ENCODE data around the gene GADD45GIP1. TPM values are rescaled to one million over a fixed set of nuclear protein-coding genes. Genes with fewer than 3 reads are reported as not detected.
A peak's percentile ranks its signal among the peaks of the same experiment; 100 is the strongest.
"Not testable (repeated sequence)": the region's sequence is repeated elsewhere in the genome, so short reads cannot be mapped to it uniquely, and the experiment has no call there.

GADD45GIP1 gene
- total RNA-seq, 2 donors from 2014 or later = 15.9 to 16.4 TPM

GRCh38 chr19:12915860-12916259, 41.2 kb downstream of the GADD45GIP1 start:
- DNase-seq; H3K9me3 Mint-ChIP-seq; ATAC-seq (replicated peaks in 1 of 2); H3K27me3 Mint-ChIP-seq (ENCODE audit: low read depth); H3K4me3 Mint-ChIP-seq; H3K36me3 Mint-ChIP-seq (ENCODE audit: insufficient read depth in 2 of 2): not testable (repeated sequence)
- H3K27ac Mint-ChIP-seq = peak overlapping the region; percentile 24
- peaks cover 40% of the 10 kb centered on the region for H3K4me1 Mint-ChIP-seq (ENCODE audit: low read depth)

- Mint-ChIP-seq H3K9me3 (no peaks in the 10 kb centered on the region), H3K27me3 (ENCODE audit: low read depth) (no peaks in the 10 kb centered on the region), H3K27ac (peak overlapping the region; percentile 94), H3K4me3 (peak overlapping the region; percentile 50 to 54), H3K36me3 (ENCODE audit: insufficient read depth in 2 of 2) (peaks cover 0 to under 1% of the 10 kb centered on the region in 2 donors), H3K4me1 (ENCODE audit: low read depth) (peaks cover 38% of the 10 kb centered on the region)
- peak; percentile 51 to 59 for DNase-seq
- ATAC-seq (replicated peaks in 1 of 2) = peak; percentile 71 to 77
Observed at GRCh38 chr19:12913851-12914690, 43.0 kb downstream of the GADD45GIP1 start.

- H3K27me3 Mint-ChIP-seq (ENCODE audit: low read depth) = no peaks in the 10 kb centered on the region
- no peak for DNase-seq
- peak overlapping the region; percentile 79 for H3K27ac Mint-ChIP-seq
- H3K4me1 Mint-ChIP-seq (ENCODE audit: low read depth) = peaks cover 36% of the 10 kb centered on the region
- H3K36me3 Mint-ChIP-seq (ENCODE audit: insufficient read depth in 2 of 2) = no peaks in the 10 kb centered on the region
- no peaks in the 10 kb centered on the region for H3K9me3 Mint-ChIP-seq
- no peak overlapping the region for H3K4me3 Mint-ChIP-seq
- ATAC-seq (replicated peaks in 1 of 2) = no peak
Observed at GRCh38 chr19:12913011-12913561, 43.9 kb downstream of the GADD45GIP1 start.

- Mint-ChIP-seq H3K27me3 (ENCODE audit: low read depth) (no peaks in the 10 kb centered on the region), H3K36me3 (ENCODE audit: insufficient read depth in 2 of 2) (no peaks in the 10 kb centered on the region), H3K9me3 (no peaks in the 10 kb centered on the region), H3K4me3 (no peak overlapping the region), H3K27ac (peak overlapping the region; percentile 79), H3K4me1 (ENCODE audit: low read depth) (peaks cover 36% of the 10 kb centered on the region)
- ATAC-seq (replicated peaks in 1 of 2) (no peak), DNase-seq (no peak)
Observed at GRCh38 chr19:12912571-12912970, 44.5 kb downstream of the GADD45GIP1 start.

GRCh38 chr19:12907166-12907565, 49.9 kb downstream of the GADD45GIP1 start:
- H3K9me3 Mint-ChIP-seq = no peaks in the 10 kb centered on the region
- ATAC-seq (replicated peaks in 1 of 2) = no peak
- no peak overlapping the region for H3K4me3 Mint-ChIP-seq
- DNase-seq = no peak
- H3K27ac Mint-ChIP-seq = no peak overlapping the region
- H3K36me3 Mint-ChIP-seq (ENCODE audit: insufficient read depth in 2 of 2) = no peaks in the 10 kb centered on the region
- no peaks in the 10 kb centered on the region for H3K27me3 Mint-ChIP-seq (ENCODE audit: low read depth)
- peaks cover 10% of the 10 kb centered on the region for H3K4me1 Mint-ChIP-seq (ENCODE audit: low read depth)

Other genes starting within 250 kb of the GADD45GIP1 start
- 10 to 100 TPM; 62.6 to 73.2 TPM for gene TNPO2, start 233.3 kb downstream of the GADD45GIP1 start, total RNA-seq
- gene TRIR, start 222.5 kb downstream of the GADD45GIP1 start, total RNA-seq = 100 to 1,000 TPM; 131 to 134 TPM
- gene GET3, start 219.7 kb downstream of the GADD45GIP1 start, total RNA-seq = 10 to 100 TPM; 42.6 to 43.7 TPM
- gene BEST2, start 205.4 kb downstream of the GADD45GIP1 start, total RNA-seq = not detected
- 10 to 100 TPM; 38.8 to 41.0 TPM for gene HOOK2, start 181.7 kb downstream of the GADD45GIP1 start, total RNA-seq
- gene JUNB, start 165.7 kb downstream of the GADD45GIP1 start, total RNA-seq = 100 to 1,000 TPM; 574 to 618 TPM
- gene PRDX2, start 155.4 kb downstream of the GADD45GIP1 start, total RNA-seq = 100 to 1,000 TPM; 202 to 223 TPM
- 10 to 100 TPM; 23.7 to 27.1 TPM for gene THSD8, start 155.2 kb downstream of the GADD45GIP1 start, total RNA-seq
- gene RNASEH2A, start 150.6 kb downstream of the GADD45GIP1 start, total RNA-seq = 10 to 100 TPM; 29.6 to 31.1 TPM
- gene RTBDN, start 122.6 kb downstream of the GADD45GIP1 start, total RNA-seq = not detected
- 1 to 10 TPM; 5.8 to 6.0 TPM for gene MAST1, start 118.7 kb downstream of the GADD45GIP1 start, total RNA-seq
- gene DNASE2, start 75.8 kb downstream of the GADD45GIP1 start, total RNA-seq = 10 to 100 TPM; 34.5 to 39.1 TPM
- gene KLF1, start 70.0 kb downstream of the GADD45GIP1 start, total RNA-seq = under 1 TPM; 0.19 to 0.58 TPM
- 10 to 100 TPM; 23.2 to 25.1 TPM for gene GCDH, start 66.1 kb downstream of the GADD45GIP1 start, total RNA-seq
- gene SYCE2, start 37.9 kb downstream of the GADD45GIP1 start, total RNA-seq = 1 to 10 TPM; 3.1 to 4.5 TPM
- 10 to 100 TPM; 63.4 to 70.4 TPM for gene FARSA, start 23.5 kb downstream of the GADD45GIP1 start, total RNA-seq
- 100 to 1,000 TPM; 458 to 489 TPM for gene CALR, start 18.6 kb downstream of the GADD45GIP1 start, total RNA-seq
- gene RAD23A, start 11.4 kb downstream of the GADD45GIP1 start, total RNA-seq = 100 to 1,000 TPM; 159 to 189 TPM
- under 1 TPM; 0.12 to 0.32 TPM for gene DAND5, start 12.4 kb upstream of the GADD45GIP1 start, total RNA-seq
- 1 to 10 TPM; 2.2 to 2.8 TPM for gene NFIX, start 38.3 kb upstream of the GADD45GIP1 start, total RNA-seq
- 1 to 10 TPM; 4.8 to 6.3 TPM for gene LYL1, start 145.6 kb upstream of the GADD45GIP1 start, total RNA-seq
- gene TRMT1, start 159.5 kb upstream of the GADD45GIP1 start, total RNA-seq = 10 to 100 TPM; 41.0 to 46.0 TPM
- 10 to 100 TPM; 53.6 to 76.0 TPM for gene NACC1, start 161.0 kb upstream of the GADD45GIP1 start, total RNA-seq
- gene STX10, start 193.2 kb upstream of the GADD45GIP1 start, total RNA-seq = 10 to 100 TPM; 73.9 to 89.9 TPM
- 100 to 1,000 TPM; 168 to 184 TPM for gene IER2, start 193.2 kb upstream of the GADD45GIP1 start, total RNA-seq

Measured in activated T-cell treated with anti-CD3 and anti-CD28 coated beads, Interleukin-2, amount 50 U/mL, for 72 hours (primary cell).